BLaER1 (cell line): ENCODE data around the gene MCM9.

Experiments used
- H3K27ac ChIP-seq: shearing (Covaris generic); formaldehyde crosslinking; 2 replicates; pipeline ENCODE4 v1.8.1; 2022
- H3K27me3 ChIP-seq: shearing (Covaris generic); formaldehyde crosslinking; 2 replicates; pipeline ENCODE4 v1.8.1; 2022
- H3K36me3 ChIP-seq: shearing (Covaris generic); formaldehyde crosslinking; 2 replicates; pipeline ENCODE4 v1.8.1; 2022
- H3K4me1 ChIP-seq: shearing (Covaris generic); formaldehyde crosslinking; 2 replicates; pipeline ENCODE4 v1.8.1; 2022
- H3K4me2 ChIP-seq: shearing (Covaris generic); formaldehyde crosslinking; 2 replicates; pipeline ENCODE4 v1.8.1; 2022
- H3K4me3 ChIP-seq: shearing (Covaris generic); formaldehyde crosslinking; 2 replicates; pipeline ENCODE4 v1.8.1; 2022
- H3K9ac ChIP-seq: shearing (Covaris generic); formaldehyde crosslinking; 2 replicates; pipeline ENCODE4 v1.8.1; 2022
- H3K9me3 ChIP-seq: shearing (Covaris generic); formaldehyde crosslinking; 2 replicates; pipeline ENCODE4 v1.8.1; 2022
- H4K20me1 ChIP-seq: shearing (Covaris generic); formaldehyde crosslinking; 2 replicates; pipeline ENCODE4 v1.8.1; 2022
- Cebpa-rat ChIP-seq: shearing (Covaris generic); IDR thresholded peaks from 2 replicates; pipeline ENCODE4 v1.8.1; 2022

Gene MCM9

GRCh38 chr6:118791499-118791898, 143.5 kb downstream of the MCM9 start:
- Histone ChIP-seq H3K27ac (no peak overlapping the region), H3K9me3 (no peaks in the 10 kb centered on the region), H3K4me1 (peaks cover 6% of the 10 kb centered on the region; the same call in 1 of the 2 replicates), H3K36me3 (no peaks in the 10 kb centered on the region), H3K4me2 (no peak overlapping the region), H4K20me1 (no peaks in the 10 kb centered on the region), H3K27me3 (no peaks in the 10 kb centered on the region), H3K4me3 (no peak overlapping the region), H3K9ac (no peak overlapping the region)
- no peak for TF ChIP-seq Cebpa-rat

GRCh38 chr6:118789954-118790353, 145.0 kb downstream of the MCM9 start:
- H3K4me3 ChIP-seq: no peak overlapping the region
- no peak for TF ChIP-seq Cebpa-rat
- H4K20me1 ChIP-seq: no peaks in the 10 kb centered on the region
- H3K36me3 ChIP-seq: no peaks in the 10 kb centered on the region
- peaks cover 6% of the 10 kb centered on the region; the same call in 1 of the 2 replicates for H3K4me1 ChIP-seq
- no peaks in the 10 kb centered on the region for H3K27me3 ChIP-seq
- no peak overlapping the region for H3K27ac ChIP-seq
- H3K9me3 ChIP-seq: no peaks in the 10 kb centered on the region
- no peak overlapping the region for H3K9ac ChIP-seq
- no peak overlapping the region for H3K4me2 ChIP-seq

GRCh38 chr6:118789419-118789818, 145.5 kb downstream of the MCM9 start:
- H3K4me1 ChIP-seq: peaks cover 6% of the 10 kb centered on the region; the same call in 1 of the 2 replicates
- no peak overlapping the region for H3K9ac ChIP-seq
- H3K27ac ChIP-seq: no peak overlapping the region
- H3K4me3 ChIP-seq: no peak overlapping the region
- no peaks in the 10 kb centered on the region for H3K27me3 ChIP-seq
- no peak overlapping the region for H3K4me2 ChIP-seq
- no peaks in the 10 kb centered on the region for H3K36me3 ChIP-seq
- no peaks in the 10 kb centered on the region for H3K9me3 ChIP-seq
- no peaks in the 10 kb centered on the region for H4K20me1 ChIP-seq
- TF ChIP-seq Cebpa-rat: no peak

GRCh38 chr6:118788702-118789101, 146.3 kb downstream of the MCM9 start:
- no peak for TF ChIP-seq Cebpa-rat
- Histone ChIP-seq H4K20me1 (no peaks in the 10 kb centered on the region), H3K4me1 (peaks cover 6% of the 10 kb centered on the region; the same call in 1 of the 2 replicates), H3K27ac (no peak overlapping the region), H3K36me3 (no peaks in the 10 kb centered on the region), H3K4me3 (no peak overlapping the region), H3K9me3 (no peaks in the 10 kb centered on the region), H3K9ac (no peak overlapping the region), H3K4me2 (no peak overlapping the region), H3K27me3 (no peaks in the 10 kb centered on the region)

GRCh38 chr6:118787724-118788423, 147.1 kb downstream of the MCM9 start:
- Histone ChIP-seq H3K9me3 (no peaks in the 10 kb centered on the region), H3K4me2 (no peak overlapping the region), H3K4me1 (peaks cover 6% of the 10 kb centered on the region; the same call in 1 of the 2 replicates), H3K4me3 (no peak overlapping the region), H3K27me3 (no peaks in the 10 kb centered on the region), H3K9ac (no peak overlapping the region), H3K36me3 (no peaks in the 10 kb centered on the region), H4K20me1 (no peaks in the 10 kb centered on the region), H3K27ac (no peak overlapping the region)
- TF ChIP-seq Cebpa-rat: no peak

GRCh38 chr6:118786596-118787453, 148.1 kb downstream of the MCM9 start:
- no peak overlapping the region for H3K9ac ChIP-seq
- no peak overlapping the region for H3K27ac ChIP-seq
- no peaks in the 10 kb centered on the region for H4K20me1 ChIP-seq
- H3K27me3 ChIP-seq: no peaks in the 10 kb centered on the region
- TF ChIP-seq Cebpa-rat: no peak
- H3K4me2 ChIP-seq: no peak overlapping the region
- H3K36me3 ChIP-seq: no peaks in the 10 kb centered on the region
- no peak overlapping the region for H3K4me3 ChIP-seq
- peaks cover 6% of the 10 kb centered on the region; the same call in 1 of the 2 replicates for H3K4me1 ChIP-seq
- H3K9me3 ChIP-seq: no peaks in the 10 kb centered on the region

- H3K9me3 ChIP-seq: no peaks in the 10 kb centered on the region
- peaks cover 6% of the 10 kb centered on the region; the same call in 1 of the 2 replicates for H3K4me1 ChIP-seq
- no peak overlapping the region for H3K4me2 ChIP-seq
- no peaks in the 10 kb centered on the region for H3K27me3 ChIP-seq
- H3K36me3 ChIP-seq: no peaks in the 10 kb centered on the region
- H4K20me1 ChIP-seq: no peaks in the 10 kb centered on the region
- no peak overlapping the region for H3K9ac ChIP-seq
- TF ChIP-seq Cebpa-rat: no peak
- H3K4me3 ChIP-seq: no peak overlapping the region
- H3K27ac ChIP-seq: no peak overlapping the region
Observed at GRCh38 chr6:118785601-118786000, 149.4 kb downstream of the MCM9 start.

GRCh38 chr6:118784641-118785164, 150.3 kb downstream of the MCM9 start:
- H3K9ac ChIP-seq: no peak overlapping the region
- H4K20me1 ChIP-seq: no peaks in the 10 kb centered on the region
- no peaks in the 10 kb centered on the region for H3K36me3 ChIP-seq
- no peak overlapping the region for H3K4me2 ChIP-seq
- H3K27ac ChIP-seq: no peak overlapping the region
- no peaks in the 10 kb centered on the region for H3K9me3 ChIP-seq
- no peak for TF ChIP-seq Cebpa-rat
- no peaks in the 10 kb centered on the region for H3K27me3 ChIP-seq
- no peak overlapping the region for H3K4me3 ChIP-seq
- H3K4me1 ChIP-seq: peaks cover 6% of the 10 kb centered on the region; the same call in 1 of the 2 replicates

- no peak for TF ChIP-seq Cebpa-rat
- Histone ChIP-seq H3K4me2 (no peak overlapping the region), H3K4me1 (peaks cover 6% of the 10 kb centered on the region; the same call in 1 of the 2 replicates), H3K27me3 (no peaks in the 10 kb centered on the region), H3K36me3 (no peaks in the 10 kb centered on the region), H3K9ac (no peak overlapping the region), H3K27ac (no peak overlapping the region), H3K9me3 (no peaks in the 10 kb centered on the region), H3K4me3 (no peak overlapping the region), H4K20me1 (no peaks in the 10 kb centered on the region)
Observed at GRCh38 chr6:118783931-118784550, 150.9 kb downstream of the MCM9 start.
